CD14-positive monocyte (primary cell): ENCODE data around the gene PIK3AP1. TPM values are rescaled to one million over a fixed set of nuclear protein-coding genes. Genes with fewer than 3 reads are reported as not detected.

Experiments used
- DNase-seq, 3 donors: peaks; one replicate each; pipeline ENCODE4 v3.0.0-alpha.2; 2011 to 2022
- H2AFZ ChIP-seq: 2 replicates; pipeline ENCODE4 v1.6.0; 2012; ENCODE audit warnings: mild to moderate bottlenecking, low read depth, low read length, inconsistent platforms; ENCODE audit not compliant: insufficient read depth, poor library complexity, severe bottlenecking
- H3K27ac ChIP-seq, 2 donors: 1 replicate in 1 of 2; 2 replicates in 1 of 2; pipeline ENCODE4 v1.5.1; 2012 to 2013; ENCODE audit warnings: low read length in 2 of 2, control low read depth in 1 of 2, inconsistent platforms in 1 of 2, low read depth in 1 of 2, mild to moderate bottlenecking in 1 of 2
- H3K27me3 ChIP-seq, 2 donors: one replicate each; pipeline versions ENCODE4 v1.6.0 to v1.6.1; 2011 to 2013; ENCODE audit warnings: low read length in 2 of 2; ENCODE audit not compliant: control insufficient read depth in 2 of 2, insufficient read depth in 2 of 2
- H3K36me3 ChIP-seq, 2 donors: replicated peaks in 1 of 2; 1 replicate in 1 of 2; 2 replicates in 1 of 2; pipeline versions ENCODE4 v1.5.1 to v1.6.1; 2012 to 2013; ENCODE audit warnings: low read length in 2 of 2, control low read depth in 1 of 2, inconsistent platforms in 1 of 2, mild to moderate bottlenecking in 1 of 2; ENCODE audit not compliant: insufficient read depth in 2 of 2, control insufficient read depth in 1 of 2
- H3K4me1 ChIP-seq, 2 donors: 1 replicate in 1 of 2; 2 replicates in 1 of 2; pipeline versions ENCODE4 v1.5.1 to v1.6.1; 2012 to 2013; ENCODE audit warnings: low read length in 2 of 2, control low read depth in 1 of 2, inconsistent platforms in 1 of 2, mild to moderate bottlenecking in 1 of 2, moderate library complexity in 1 of 2; ENCODE audit not compliant: insufficient read depth in 2 of 2, control insufficient read depth in 1 of 2
- H3K4me2 ChIP-seq: replicated peaks from 2 replicates; pipeline ENCODE3; 2012; ENCODE audit warnings: low read length, moderate library complexity, mild to moderate bottlenecking; ENCODE audit not compliant: poor library complexity, severe bottlenecking; ENCODE audit errors: extremely low read depth
- H3K4me3 ChIP-seq, 3 experiments: fragments of 200-600 bp in 1 of 3; sonication (generic) in 1 of 3; replicated peaks in 1 of 3; 1 replicate in 2 of 3; 2 replicates in 1 of 3; pipeline ENCODE4 v1.5.1; 2011 to 2013; ENCODE audit warnings: low read length in 3 of 3, mild to moderate bottlenecking in 3 of 3, control low read depth in 2 of 3, low read depth in 2 of 3, inconsistent platforms in 1 of 3, moderate library complexity in 1 of 3
- H3K79me2 ChIP-seq: 2 replicates; pipeline ENCODE4 v1.6.0; 2012; ENCODE audit warnings: mild to moderate bottlenecking, control low read depth, inconsistent platforms, low read length, moderate library complexity; ENCODE audit not compliant: insufficient read depth
- H3K9ac ChIP-seq: 2 replicates; pipeline ENCODE4 v1.6.0; 2017; ENCODE audit warnings: low read length, mild to moderate bottlenecking; ENCODE audit not compliant: insufficient read depth, poor library complexity, severe bottlenecking
- H3K9me3 ChIP-seq, 2 donors: replicated peaks in 1 of 2; 1 replicate in 1 of 2; 2 replicates in 1 of 2; pipeline versions ENCODE4 v1.5.1 to v1.6.1; 2012 to 2013; ENCODE audit warnings: low read length in 2 of 2, control low read depth in 1 of 2; ENCODE audit not compliant: control insufficient read depth in 1 of 2, insufficient read depth in 1 of 2
- H4K20me1 ChIP-seq: 2 replicates; pipeline ENCODE4 v1.6.0; 2012; ENCODE audit warnings: mild to moderate bottlenecking, low read length, control low read depth, moderate library complexity; ENCODE audit not compliant: insufficient read depth
- H3K27ac Mint-ChIP-seq, 7 donors: one replicate each; pipeline ENCODE4 v1.8.0; 2020; ENCODE audit warnings: mild to moderate bottlenecking in 7 of 7, mixed read lengths in 7 of 7, moderate library complexity in 6 of 7, inconsistent platforms in 2 of 7
- H3K27me3 Mint-ChIP-seq, 3 donors: one replicate each; pipeline ENCODE4 v1.8.0; 2021 to 2022; ENCODE audit warnings: low read depth in 3 of 3, mild to moderate bottlenecking in 3 of 3, mixed read lengths in 3 of 3, moderate library complexity in 3 of 3, inconsistent platforms in 1 of 3
- H3K36me3 Mint-ChIP-seq, 2 donors: one replicate each; pipeline ENCODE4 v1.8.0; 2020; ENCODE audit warnings: mixed read lengths in 2 of 2, inconsistent platforms in 1 of 2, mild to moderate bottlenecking in 1 of 2
- H3K4me1 Mint-ChIP-seq: one replicate; pipeline ENCODE4 v1.8.0; 2020; ENCODE audit warnings: mild to moderate bottlenecking, mixed read lengths
- H3K4me3 Mint-ChIP-seq, 2 donors: one replicate each; pipeline ENCODE4 v1.8.0; 2020; ENCODE audit warnings: mild to moderate bottlenecking in 2 of 2, mixed read lengths in 2 of 2, moderate library complexity in 1 of 2
- H3K9me3 Mint-ChIP-seq, 7 donors: one replicate each; pipeline ENCODE4 v1.8.0; 2020 to 2022; ENCODE audit warnings: mixed read lengths in 7 of 7, mild to moderate bottlenecking in 6 of 7, moderate library complexity in 6 of 7, inconsistent platforms in 2 of 7
- WGBS: methylation state at CpG from one replicate; pipeline ENCODE4 v1.1.5; 2013; ENCODE audit warnings: missing lambda C conversion rate; ENCODE audit not compliant: insufficient coverage; 5-methylcytosine and 5-hydroxymethylcytosine counted together
- intact Hi-C, 2 donors: fragments of 100-400 bp; cut with micrococcal nuclease; formaldehyde crosslinking; loops; one replicate each; pipeline versions ENCODE4 v1.15.0 to v1.15.1; 2023
- polyA plus RNA-seq, 3 donors: library from polyadenylated mRNA; depleted of rRNA in 1 of 3; unstranded in 2 of 3; stranded (reverse) in 1 of 3; fragments of 300-500 nt in 2 of 3; fragments of >200 nt in 1 of 3; fragmentation: Illumina TruSeq in 2 of 3; gene quantifications; 1 replicate in 2 of 3; 2 replicates in 1 of 3; pipeline ENCODE4 v1.2.3, GENCODE V29; 2012 to 2021
- TF ChIP-seq, protein P1 (sequence below): fragments of 200-600 bp; IDR thresholded peaks from one replicate; pipeline ENCODE4 v1.8.0; 2022; ENCODE audit warnings: antibody characterized with exemption, mild to moderate bottlenecking

Gene PIK3AP1
- polyA plus RNA-seq, 3 donors, result 95.5 to 157 (median 112) TPM

DNA sequence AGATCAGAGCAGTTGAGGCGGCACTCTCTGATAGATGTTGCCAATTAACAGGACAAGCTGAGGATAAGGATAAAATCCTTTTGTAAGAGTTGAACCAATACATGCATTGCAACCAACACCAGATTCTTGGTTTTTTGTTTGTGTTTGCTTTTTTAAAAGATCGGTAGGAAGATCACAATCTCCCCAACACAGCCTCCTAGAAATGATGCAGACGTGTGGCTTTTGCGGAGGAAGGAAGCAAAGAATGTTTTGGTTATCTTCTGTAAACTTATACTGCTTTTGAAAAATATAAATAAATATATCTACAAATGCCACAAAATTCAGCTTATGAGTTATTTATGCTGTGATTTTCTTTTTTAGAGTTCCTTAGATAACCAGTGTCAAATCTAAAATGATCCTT lies 35.5 kb downstream of the PIK3AP1 start:
- Histone ChIP-seq H3K4me3 (no peak overlapping the region), H3K9ac (no peak overlapping the region), H2AFZ (no peak overlapping the region), H3K4me1 (peaks cover 55 to 68% of the 10 kb centered on the region in 2 donors), H3K9me3 (no peaks in the 10 kb centered on the region), H3K36me3 (peaks cover 0 to 14% of the 10 kb centered on the region in 2 donors), H3K4me2 (no peak overlapping the region), H3K27ac (peak overlapping the region in 1 of 2 donors; percentile 54), H4K20me1 (peaks cover 91% of the 10 kb centered on the region), H3K79me2 (peaks cover 97% of the 10 kb centered on the region), H3K27me3 (no peaks in the 10 kb centered on the region)
- peak overlapping the region in 6 of 7 donors; percentile 7 to 83 (median 60) for H3K27ac Mint-ChIP-seq
- WGBS, result no CpG with 5 or more reads among the region's 4 CpGs
- TF ChIP-seq, protein P1, sequence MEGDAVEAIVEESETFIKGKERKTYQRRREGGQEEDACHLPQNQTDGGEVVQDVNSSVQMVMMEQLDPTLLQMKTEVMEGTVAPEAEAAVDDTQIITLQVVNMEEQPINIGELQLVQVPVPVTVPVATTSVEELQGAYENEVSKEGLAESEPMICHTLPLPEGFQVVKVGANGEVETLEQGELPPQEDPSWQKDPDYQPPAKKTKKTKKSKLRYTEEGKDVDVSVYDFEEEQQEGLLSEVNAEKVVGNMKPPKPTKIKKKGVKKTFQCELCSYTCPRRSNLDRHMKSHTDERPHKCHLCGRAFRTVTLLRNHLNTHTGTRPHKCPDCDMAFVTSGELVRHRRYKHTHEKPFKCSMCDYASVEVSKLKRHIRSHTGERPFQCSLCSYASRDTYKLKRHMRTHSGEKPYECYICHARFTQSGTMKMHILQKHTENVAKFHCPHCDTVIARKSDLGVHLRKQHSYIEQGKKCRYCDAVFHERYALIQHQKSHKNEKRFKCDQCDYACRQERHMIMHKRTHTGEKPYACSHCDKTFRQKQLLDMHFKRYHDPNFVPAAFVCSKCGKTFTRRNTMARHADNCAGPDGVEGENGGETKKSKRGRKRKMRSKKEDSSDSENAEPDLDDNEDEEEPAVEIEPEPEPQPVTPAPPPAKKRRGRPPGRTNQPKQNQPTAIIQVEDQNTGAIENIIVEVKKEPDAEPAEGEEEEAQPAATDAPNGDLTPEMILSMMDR, result no peak
- intact Hi-C loops, result no loop called here
- peaks cover 68% of the 10 kb centered on the region for H3K4me1 Mint-ChIP-seq
- peaks cover 0 to 4% (median 0%) of the 10 kb centered on the region in 7 donors for H3K9me3 Mint-ChIP-seq
- peaks cover 38 to 42% of the 10 kb centered on the region in 2 donors for H3K36me3 Mint-ChIP-seq
- no peak overlapping the region for H3K4me3 Mint-ChIP-seq
- peaks cover 0 to 1% (median 0%) of the 10 kb centered on the region in 3 donors for H3K27me3 Mint-ChIP-seq
- DNase-seq, result no peak

DNA sequence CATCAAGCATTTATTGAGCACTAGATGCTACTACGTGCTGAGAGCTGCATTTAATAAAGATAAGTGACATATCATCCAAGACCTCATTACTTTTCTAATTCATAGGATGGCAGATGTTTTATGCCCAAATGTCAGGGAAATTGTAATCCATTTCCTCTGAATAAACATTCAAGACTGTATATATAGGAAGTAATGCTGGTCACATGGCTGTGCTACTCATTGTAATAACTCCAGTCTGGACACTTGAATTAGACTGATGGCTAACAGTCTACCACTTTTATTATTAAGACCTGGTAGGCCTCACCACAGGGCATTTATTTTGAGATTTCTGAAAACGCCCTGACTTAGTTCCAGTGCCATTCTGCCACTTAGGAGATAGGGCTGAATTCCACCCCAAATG lies 36.6 kb downstream of the PIK3AP1 start:
- peak overlapping the region in 1 of 2 donors; percentile 39 for H3K27ac ChIP-seq
- H3K36me3 Mint-ChIP-seq, result peaks cover 40 to 45% of the 10 kb centered on the region in 2 donors
- H3K4me3 Mint-ChIP-seq, result no peak overlapping the region
- H3K4me1 ChIP-seq, result peaks cover 52 to 61% of the 10 kb centered on the region in 2 donors
- H3K4me2 ChIP-seq, result no peak overlapping the region
- no peak overlapping the region for H2AFZ ChIP-seq
- H3K27ac Mint-ChIP-seq, result peak overlapping the region in 1 of 7 donors; percentile 39
- H3K4me1 Mint-ChIP-seq, result peaks cover 63% of the 10 kb centered on the region
- no peaks in the 10 kb centered on the region for H3K27me3 ChIP-seq
- intact Hi-C loops, result no loop called here
- peaks cover 98% of the 10 kb centered on the region for H3K79me2 ChIP-seq
- peaks cover 90% of the 10 kb centered on the region for H4K20me1 ChIP-seq
- TF ChIP-seq, protein P1, result no peak
- H3K9me3 ChIP-seq, result no peaks in the 10 kb centered on the region
- H3K4me3 ChIP-seq, result no peak overlapping the region
- DNase-seq, result peak in 1 of 3 donors; percentile 26
- no CpG with 5 or more reads among the region's 2 CpGs for WGBS
- H3K9ac ChIP-seq, result no peak overlapping the region
- H3K27me3 Mint-ChIP-seq, result no peaks in the 10 kb centered on the region
- peaks cover 0 to 19% of the 10 kb centered on the region in 2 donors for H3K36me3 ChIP-seq
- peaks cover 0 to 2% (median 0%) of the 10 kb centered on the region in 7 donors for H3K9me3 Mint-ChIP-seq
